GM15510 (cell line): Measurements from ENCODE around the gene DCAF4L1.
A peak's percentile ranks its signal among the peaks of the same experiment; 100 is the strongest.

Experiments
- POLR2A ChIP-seq: IDR thresholded peaks from 3 replicates; pipeline ENCODE4 v1.6.1; 2011; ENCODE audit warnings: borderline replicate concordance; ENCODE audit not compliant: insufficient read length; ENCODE audit errors: extremely low read depth

Gene DCAF4L1

GRCh38 chr4:41981456-41981855 lies at the start of gene DCAF4L1:
DCAF4L1 (plus strand) TSS chr4:41981756; CDS start chr4:41981793, 37 bp downstream.
- no peak for TF ChIP-seq POLR2A

DNA sequence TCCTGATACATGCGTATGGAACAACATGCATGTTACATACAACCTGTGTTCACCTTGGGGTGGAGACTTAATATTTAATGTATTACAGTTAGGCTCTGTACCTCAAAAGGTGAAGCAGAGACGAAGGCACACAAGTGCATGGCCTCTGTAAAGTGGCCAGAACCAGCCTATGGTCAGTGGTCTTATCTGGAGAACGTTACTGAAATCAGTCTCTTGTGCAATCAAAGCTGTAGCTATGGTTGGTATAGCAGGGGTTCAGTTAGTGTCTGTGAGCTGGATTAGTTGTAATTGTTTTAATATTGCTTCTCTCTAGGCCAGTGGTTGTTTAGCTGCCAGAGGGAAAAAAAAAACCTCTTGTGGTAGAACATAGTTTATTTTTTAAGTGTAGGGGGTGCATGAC lies 48.6 kb upstream of the DCAF4L1 start:
- TF ChIP-seq POLR2A: no peak

DNA sequence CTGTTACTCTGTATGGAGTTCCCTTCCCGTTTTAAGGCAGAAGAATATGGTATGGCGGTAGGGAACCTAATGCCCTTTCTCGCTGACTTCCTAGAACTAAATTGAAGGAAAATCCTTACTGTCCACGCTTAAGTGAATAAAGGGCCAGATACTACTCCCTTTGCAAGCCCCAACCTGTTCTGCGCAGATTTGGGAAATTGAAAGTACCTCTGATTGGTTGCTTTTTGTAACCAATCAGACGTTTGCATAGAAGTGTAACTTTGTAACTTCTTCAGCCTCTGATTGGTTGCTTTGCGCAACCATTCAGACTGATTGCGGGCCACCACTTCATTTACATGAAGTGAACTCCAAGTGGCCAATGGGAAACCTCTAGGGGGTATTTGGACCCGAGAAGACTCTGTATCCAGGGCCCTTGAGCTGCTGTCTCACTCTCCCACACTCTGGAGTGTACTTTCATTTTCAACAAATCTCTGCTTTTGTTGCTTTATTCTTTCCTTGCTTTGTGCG lies 47.5 kb upstream of the DCAF4L1 start:
- no peak for TF ChIP-seq POLR2A

- TF ChIP-seq POLR2A: no peak
Measured at GRCh38 chr4:41934514-41934900, 47.0 kb upstream of the DCAF4L1 start.

DNA sequence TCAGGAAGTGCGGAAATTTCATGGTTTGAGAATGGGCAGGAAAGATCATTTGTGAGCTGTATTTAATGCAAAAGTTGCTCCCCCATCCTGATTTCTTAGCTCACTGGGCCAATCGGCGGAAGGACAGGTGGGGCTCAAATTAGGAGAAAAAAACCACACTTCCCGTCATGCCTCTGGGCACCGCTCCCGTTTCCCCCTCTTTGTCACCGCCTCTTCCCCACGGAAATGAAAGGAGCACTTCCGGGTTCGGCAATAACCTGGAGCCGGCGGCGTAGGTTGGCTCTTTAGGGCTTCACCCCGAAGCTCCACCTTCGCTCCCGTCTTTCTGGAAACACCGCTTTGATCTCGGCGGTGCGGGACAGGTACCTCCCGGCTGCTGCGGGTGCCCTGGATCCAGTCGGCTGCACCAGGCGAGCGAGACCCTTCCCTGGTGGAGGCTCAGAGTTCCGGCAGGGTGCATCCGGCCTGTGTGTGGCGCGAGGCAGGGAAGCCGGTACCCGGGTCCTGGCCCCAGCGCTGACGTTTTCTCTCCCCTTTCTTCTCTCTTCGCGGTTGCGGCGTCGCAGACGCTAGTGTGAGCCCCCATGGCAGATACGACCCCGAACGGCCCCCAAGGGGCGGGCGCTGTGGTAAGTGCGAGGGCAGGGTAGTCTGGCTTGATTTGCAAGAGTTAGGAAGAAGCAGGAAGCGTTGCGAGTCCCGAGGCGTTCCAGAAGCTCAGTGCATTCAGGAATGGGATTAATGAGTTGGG lies 46.5 kb upstream of the DCAF4L1 start, which contains the start of gene TMEM33:
Gene TMEM33, plus strand, starts transcription at position 529 of the 751 bp plus-strand sequence. Its CDS starts 56 bp downstream, at position 585.
- TF ChIP-seq POLR2A: peak; percentile 81

DNA sequence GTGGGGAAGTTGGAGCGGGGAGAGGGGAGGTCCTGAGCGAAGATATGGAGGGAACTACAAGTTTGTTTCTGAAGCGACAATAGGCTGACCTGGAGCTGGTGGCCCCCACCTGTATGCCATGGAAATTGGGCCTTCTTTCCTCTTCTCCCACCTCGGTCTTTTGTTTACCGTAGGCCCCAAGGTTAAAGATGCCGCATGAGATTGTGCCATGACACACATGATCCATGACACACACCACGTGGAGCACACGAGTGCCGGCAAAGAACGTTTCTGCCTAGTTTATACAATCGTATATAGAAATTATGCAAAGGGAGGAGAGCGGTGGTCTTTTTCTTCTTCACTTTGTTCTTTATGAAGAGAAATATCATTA lies 45.9 kb upstream of the DCAF4L1 start:
- TF ChIP-seq POLR2A: no peak

- no peak for TF ChIP-seq POLR2A
Measured at GRCh38 chr4:41939016-41939626, 42.4 kb upstream of the DCAF4L1 start.

- TF ChIP-seq POLR2A: no peak
Measured at GRCh38 chr4:41940834-41941233, 40.7 kb upstream of the DCAF4L1 start.

DNA sequence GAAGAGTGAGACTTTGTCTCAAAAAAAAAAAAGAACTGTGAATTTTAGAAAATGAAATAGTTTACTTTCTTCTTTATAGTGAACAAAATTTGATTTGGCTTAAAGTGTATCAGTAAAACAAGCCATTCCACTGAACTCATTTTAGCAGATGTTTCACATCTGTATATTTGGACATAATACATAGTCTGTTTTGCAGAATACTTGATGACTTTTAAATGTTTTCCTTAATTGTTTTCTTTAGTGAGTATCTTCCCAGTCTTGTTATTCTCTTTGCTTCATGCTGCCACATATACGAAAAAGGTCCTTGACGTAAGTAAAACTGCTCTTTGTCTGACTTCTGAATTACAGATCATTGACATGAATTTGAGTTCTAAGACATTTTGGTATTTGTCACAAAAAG lies 38.0 kb upstream of the DCAF4L1 start:
- TF ChIP-seq POLR2A: no peak

- no peak for TF ChIP-seq POLR2A
Measured at GRCh38 chr4:41944089-41944488, 37.5 kb upstream of the DCAF4L1 start.

DNA sequence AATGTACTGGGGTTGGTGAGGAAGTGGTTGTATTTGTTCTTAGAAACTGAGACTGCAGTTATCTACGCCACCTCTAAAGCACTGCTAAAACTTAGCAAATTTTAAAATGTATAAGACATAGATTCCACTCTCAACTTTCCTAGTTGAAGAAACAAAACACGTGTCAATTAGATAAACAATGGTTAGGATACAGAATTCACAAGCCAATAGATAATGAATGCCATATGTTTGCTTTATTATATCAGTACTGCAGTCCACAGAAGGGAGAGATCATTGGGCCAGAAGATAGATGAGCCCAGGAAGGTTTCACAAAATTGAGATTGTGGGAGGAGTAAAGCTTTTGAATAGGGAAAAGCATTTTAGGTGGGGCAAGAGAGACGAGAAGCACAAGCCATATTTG lies 32.0 kb upstream of the DCAF4L1 start:
- TF ChIP-seq POLR2A: no peak

GRCh38 chr4:41957634-41958033 lies 23.9 kb upstream of the DCAF4L1 start:
- no peak for TF ChIP-seq POLR2A

DNA sequence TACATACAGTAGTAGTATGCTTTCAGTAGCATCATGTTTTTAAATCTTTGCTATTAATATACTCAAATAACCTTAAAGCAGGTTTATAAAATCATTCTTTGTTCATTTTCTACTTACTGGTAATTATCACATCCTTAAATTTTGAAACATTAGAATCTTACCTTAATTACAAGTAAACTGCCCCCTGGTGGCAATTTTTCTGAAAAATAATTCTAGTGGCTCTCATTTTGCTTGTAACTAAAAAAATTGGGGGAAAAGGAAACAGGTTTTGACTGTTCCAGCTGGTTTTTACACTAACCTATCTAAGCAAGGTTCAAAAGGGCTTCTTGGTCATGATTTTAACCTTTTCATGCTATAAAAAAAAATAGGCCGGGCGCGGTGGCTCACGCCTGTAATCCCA lies 18.5 kb upstream of the DCAF4L1 start:
- no peak for TF ChIP-seq POLR2A

DNA sequence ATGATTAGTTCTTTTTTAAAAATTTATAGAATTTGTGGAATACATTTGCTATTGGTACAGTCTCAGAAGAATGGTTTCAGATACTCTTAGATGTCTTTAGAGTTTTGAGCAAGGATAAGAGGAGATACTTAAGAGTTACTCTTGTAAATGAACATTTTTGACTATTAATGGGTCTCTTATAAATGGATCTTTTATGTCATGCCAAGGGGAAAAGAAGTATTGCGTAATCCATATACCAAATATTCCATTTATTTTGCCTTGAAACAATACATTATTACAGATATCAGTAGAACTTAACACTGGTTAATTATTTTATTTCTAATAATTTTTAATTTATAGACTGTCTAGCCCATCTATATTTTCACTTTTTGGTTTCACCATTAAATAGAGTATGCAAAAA lies 17.2 kb upstream of the DCAF4L1 start:
- no peak for TF ChIP-seq POLR2A

DNA sequence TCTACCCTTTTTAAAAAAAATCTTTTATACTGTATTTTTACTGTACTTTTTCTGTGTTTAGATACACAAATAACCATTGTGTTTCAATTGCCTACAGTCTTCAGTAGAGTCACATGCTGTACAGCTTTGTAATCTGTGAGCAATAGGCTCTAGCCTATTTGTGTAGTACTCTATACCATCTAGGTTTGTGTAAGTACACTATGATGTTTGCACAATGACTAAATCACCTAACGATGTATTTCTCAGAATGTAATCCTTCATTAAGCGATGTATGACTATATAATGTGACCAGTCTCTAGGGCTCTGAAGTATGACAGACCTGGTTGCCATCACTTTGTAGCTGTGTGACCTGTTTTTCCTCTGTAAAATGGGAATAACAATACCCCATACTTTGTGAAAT lies 14.2 kb upstream of the DCAF4L1 start:
- no peak for TF ChIP-seq POLR2A

DNA sequence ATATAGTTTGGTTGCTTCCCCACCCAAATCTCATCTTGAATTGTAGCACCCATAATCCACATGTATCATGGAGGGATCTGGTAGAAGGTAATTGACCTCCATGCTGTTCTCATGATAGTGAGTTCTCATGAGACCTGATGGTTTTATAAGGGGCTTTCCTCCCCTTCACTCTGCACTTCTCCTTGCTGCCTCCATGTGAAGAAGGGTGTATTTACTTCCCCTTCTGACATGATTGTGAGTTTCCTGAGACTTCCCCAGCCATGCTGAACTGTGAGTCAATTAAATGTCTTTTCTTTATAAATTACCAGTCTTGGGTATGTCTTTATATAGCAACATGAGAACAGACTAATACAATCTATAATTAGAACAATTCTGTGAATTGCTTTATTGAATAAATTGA lies 11.9 kb upstream of the DCAF4L1 start:
- TF ChIP-seq POLR2A: no peak

DNA sequence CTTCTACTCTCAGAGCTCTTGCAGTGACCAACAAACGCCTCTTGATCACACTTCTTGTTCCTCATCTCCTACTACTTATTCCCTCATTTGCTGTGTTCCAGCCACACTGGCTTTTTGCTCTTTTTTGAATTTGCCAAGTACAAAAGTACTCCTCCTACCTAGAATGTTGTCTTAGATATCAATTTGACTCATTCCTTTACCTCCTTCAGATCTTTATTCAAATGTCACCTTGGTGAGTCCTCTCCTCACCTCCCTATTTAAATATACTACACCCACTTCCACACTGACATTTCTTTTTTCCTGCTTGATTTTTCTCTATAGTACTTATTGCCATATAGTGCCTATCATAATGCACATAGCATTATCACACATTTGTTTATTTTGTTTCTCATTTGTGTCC lies 6.2 kb upstream of the DCAF4L1 start:
- no peak for TF ChIP-seq POLR2A

DNA sequence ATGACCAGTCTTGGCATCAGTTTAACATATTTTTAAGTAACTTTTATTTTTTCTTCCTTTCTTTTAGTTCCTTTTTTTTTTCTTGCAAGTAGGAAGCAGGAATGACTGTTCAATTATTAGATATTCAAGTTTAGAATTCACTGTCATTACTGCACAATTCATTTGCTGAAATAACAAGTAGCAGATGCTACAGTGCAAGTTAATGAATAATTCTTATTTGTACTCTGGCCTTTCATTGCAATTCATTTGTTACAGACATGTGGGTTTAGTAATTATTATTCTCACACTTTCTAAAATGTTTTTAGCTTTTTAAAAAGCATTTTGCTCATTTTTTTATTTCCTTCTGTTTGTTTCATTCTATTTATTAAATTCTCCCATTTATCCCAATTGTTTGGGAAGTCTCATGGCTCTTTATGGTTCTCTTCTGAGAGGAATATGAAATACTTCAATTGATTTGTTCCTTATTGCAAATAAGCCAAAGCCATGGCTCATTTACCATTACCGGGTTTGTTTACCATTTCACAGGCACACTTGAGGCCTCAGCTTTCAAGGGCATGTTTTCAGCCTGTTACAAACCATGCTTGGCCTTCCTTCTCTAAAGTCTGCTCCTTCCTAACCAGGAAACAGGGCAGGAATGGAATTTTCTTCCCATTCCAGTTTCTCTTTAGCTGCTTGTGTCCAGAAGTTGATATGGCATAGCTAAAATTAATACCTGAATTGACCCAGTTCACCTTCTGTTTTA lies 4.6 kb upstream of the DCAF4L1 start:
- no peak for TF ChIP-seq POLR2A
